A673 (cell line): Measurements from ENCODE around the gene OOEP.

Source experiments
- EZH2 ChIP-seq: fragments of 200-600 bp; sonication (generic); IDR thresholded peaks from 2 replicates; pipeline ENCODE4 v1.6.1; 2017; ENCODE audit warnings: borderline replicate concordance, low read depth, mild to moderate bottlenecking, mixed read lengths, antibody characterized with exemption, low read length; ENCODE audit not compliant: poor library complexity, severe bottlenecking
- TF ChIP-seq, protein P1 (sequence below): fragments of 300-800, 200-600 bp; sonication (generic); conservative IDR thresholded peaks from 2 replicates; pipeline ENCODE4 v1.5.1; 2017; ENCODE audit warnings: low read depth, mild to moderate bottlenecking, antibody characterized with exemption, low read length, moderate library complexity, mixed read lengths

DNA sequence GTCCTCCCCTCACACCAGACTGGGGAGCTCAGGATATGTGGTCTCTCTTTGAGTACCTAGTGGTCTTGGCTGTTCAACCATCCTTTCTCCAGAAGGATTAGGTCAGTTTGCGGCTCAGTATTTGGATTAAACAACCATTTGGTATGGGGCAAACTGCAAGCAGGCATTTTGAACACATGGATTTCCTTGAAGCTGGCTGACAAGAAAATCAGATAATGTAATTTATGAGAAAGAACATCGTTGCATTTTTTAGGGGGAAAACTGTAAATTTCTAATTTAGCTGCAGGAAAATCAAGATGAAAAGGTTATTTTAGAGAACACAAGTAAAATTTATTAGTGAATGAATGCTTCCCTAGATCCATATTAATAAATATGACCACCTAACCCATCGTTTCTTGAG, 40.9 kb downstream of the OOEP start:
- no peak for TF ChIP-seq EZH2
- TF ChIP-seq, protein P1, sequence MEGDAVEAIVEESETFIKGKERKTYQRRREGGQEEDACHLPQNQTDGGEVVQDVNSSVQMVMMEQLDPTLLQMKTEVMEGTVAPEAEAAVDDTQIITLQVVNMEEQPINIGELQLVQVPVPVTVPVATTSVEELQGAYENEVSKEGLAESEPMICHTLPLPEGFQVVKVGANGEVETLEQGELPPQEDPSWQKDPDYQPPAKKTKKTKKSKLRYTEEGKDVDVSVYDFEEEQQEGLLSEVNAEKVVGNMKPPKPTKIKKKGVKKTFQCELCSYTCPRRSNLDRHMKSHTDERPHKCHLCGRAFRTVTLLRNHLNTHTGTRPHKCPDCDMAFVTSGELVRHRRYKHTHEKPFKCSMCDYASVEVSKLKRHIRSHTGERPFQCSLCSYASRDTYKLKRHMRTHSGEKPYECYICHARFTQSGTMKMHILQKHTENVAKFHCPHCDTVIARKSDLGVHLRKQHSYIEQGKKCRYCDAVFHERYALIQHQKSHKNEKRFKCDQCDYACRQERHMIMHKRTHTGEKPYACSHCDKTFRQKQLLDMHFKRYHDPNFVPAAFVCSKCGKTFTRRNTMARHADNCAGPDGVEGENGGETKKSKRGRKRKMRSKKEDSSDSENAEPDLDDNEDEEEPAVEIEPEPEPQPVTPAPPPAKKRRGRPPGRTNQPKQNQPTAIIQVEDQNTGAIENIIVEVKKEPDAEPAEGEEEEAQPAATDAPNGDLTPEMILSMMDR, result no peak
